LNCAP (cell line): ENCODE results near the gene SLC1A7.

Experiments used
- TF ChIP-seq, protein P1 (sequence below): fragments of 450-650 bp; IDR thresholded peaks from 2 replicates; pipeline ENCODE4 v1.5.1; 2017; ENCODE audit warnings: mild to moderate bottlenecking

SLC1A7 gene

DNA sequence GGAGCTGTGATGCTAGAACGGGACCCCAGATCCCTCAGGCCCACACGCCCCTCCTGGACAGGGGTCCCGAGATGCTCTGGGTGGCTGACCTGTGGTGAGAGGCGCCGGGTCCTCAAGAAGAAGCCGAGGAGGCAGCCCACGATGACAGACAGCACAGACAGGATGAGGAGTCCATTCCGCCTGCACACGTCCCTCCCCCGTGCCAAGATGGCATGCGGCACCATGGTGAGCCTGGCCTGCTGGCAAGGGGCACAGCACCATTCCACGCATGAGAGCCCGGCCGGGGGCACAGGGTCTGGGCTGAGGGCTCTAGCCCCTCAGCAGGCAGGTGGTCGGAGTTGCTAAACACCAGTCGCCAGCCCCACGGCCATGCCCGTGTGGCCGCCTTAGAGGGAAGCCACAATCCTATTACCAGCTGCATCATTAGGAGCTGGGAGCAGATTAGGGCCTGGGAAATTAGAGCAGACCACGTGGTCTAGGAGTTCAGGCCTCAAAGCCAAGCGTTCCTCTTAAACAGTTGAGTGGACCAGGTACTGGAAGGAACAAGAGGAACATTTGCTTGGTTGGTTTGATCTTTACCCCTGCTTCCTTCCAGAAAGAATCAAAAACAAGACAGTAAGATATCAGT is at the start of gene SLC1A7:
SLC1A7 (minus strand) TSS at position 413 of the 628 bp plus-strand sequence; CDS start at position 224, 189 bp downstream.
- TF ChIP-seq, protein P1, sequence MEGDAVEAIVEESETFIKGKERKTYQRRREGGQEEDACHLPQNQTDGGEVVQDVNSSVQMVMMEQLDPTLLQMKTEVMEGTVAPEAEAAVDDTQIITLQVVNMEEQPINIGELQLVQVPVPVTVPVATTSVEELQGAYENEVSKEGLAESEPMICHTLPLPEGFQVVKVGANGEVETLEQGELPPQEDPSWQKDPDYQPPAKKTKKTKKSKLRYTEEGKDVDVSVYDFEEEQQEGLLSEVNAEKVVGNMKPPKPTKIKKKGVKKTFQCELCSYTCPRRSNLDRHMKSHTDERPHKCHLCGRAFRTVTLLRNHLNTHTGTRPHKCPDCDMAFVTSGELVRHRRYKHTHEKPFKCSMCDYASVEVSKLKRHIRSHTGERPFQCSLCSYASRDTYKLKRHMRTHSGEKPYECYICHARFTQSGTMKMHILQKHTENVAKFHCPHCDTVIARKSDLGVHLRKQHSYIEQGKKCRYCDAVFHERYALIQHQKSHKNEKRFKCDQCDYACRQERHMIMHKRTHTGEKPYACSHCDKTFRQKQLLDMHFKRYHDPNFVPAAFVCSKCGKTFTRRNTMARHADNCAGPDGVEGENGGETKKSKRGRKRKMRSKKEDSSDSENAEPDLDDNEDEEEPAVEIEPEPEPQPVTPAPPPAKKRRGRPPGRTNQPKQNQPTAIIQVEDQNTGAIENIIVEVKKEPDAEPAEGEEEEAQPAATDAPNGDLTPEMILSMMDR: no peak

DNA sequence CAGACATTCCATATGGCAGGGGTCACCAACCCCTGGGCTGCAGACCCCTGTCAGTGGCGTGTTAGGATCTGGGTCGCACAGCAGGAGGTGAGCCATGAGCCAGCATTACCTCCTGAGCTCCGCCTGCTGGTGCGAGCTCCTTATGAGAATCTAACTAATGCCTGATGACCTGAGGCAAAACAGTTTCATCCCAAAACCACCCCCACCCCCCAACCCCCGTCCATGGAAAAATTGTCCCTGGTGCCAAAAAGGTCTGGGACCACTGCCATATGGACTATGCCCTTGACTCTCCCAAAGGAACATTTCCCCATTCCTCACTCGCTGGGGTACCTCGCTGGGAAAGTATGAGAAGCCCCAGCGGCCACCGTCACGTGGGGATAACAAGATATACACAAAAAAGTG is 47.8 kb upstream of the SLC1A7 start:
- TF ChIP-seq, protein P1: no peak

DNA sequence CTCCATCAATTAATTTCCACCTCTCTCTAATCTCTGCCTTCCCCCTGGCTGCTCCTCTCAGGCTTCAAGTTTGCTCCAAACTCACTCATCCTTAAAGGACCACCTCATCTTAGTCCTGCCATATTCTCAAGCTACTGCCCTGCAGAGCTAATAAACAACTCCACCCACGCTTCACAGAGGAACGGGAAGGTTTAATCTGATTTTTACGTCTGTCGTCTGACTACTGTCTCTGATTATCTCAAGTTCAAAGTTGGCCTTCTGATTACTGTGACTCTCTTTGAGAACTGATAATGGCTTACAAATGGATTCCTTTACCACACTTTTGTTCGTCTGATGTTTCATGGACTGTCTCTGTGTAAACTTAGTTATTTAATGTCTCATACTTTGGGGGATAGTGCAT is 46.6 kb upstream of the SLC1A7 start:
- TF ChIP-seq, protein P1: no peak

DNA sequence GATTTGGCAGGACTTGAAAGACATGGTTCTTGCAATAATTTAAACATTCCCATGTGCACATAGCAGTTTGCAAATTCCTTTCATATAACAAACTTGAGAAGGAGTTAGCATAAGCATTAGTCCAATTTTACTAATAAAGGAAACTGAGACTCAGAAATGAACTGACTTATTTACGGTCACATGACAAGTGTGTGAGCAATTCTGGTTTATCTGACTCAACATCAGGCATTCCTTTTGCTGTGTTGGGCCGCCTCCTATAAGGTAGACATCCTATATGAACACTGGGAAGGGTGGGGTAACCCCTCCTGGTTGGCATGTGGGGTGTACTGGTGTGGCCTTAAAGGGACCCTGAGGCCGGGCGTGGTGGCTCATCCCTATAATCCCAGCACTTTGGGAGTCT is 45.7 kb upstream of the SLC1A7 start:
- TF ChIP-seq, protein P1: no peak

DNA sequence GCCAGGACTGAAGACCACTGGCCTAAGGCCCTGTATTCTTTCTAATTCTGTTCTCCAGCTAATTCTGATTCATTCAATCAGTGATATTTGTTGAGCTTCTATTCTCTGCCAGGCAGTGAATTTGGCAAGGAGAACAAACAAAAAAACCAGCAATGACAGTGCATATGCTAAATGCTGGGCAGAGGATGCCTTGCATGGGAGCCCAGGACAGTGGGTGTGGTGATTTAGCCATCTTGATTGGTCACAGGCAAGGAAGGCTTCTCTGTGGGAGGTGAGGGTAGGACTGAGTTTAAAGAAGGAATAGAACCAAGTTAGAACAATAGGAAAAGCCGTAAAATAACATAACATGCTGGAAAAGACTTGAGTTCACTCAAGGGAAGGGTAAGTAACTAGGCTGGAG is 45.0 kb upstream of the SLC1A7 start:
- TF ChIP-seq, protein P1: no peak

DNA sequence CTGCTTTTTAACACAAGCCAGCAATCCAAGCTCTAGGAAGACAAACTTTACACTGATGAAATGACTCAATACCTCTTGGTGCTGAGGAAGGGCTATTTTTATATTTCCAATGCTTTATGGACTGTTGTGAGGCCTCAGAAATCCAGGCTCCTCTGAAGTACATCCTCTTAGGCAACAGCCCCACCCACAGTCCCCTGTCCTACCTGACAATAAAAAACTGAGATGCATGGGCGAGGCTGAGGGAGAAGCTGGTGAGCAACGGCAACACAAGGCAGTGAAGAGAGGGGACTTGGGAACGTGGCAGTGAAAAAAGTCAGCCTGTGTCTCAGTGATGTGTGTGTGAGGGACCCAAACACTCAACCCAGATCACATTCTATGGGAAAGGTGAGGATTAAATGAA is 44.1 kb upstream of the SLC1A7 start:
- TF ChIP-seq, protein P1: no peak

DNA sequence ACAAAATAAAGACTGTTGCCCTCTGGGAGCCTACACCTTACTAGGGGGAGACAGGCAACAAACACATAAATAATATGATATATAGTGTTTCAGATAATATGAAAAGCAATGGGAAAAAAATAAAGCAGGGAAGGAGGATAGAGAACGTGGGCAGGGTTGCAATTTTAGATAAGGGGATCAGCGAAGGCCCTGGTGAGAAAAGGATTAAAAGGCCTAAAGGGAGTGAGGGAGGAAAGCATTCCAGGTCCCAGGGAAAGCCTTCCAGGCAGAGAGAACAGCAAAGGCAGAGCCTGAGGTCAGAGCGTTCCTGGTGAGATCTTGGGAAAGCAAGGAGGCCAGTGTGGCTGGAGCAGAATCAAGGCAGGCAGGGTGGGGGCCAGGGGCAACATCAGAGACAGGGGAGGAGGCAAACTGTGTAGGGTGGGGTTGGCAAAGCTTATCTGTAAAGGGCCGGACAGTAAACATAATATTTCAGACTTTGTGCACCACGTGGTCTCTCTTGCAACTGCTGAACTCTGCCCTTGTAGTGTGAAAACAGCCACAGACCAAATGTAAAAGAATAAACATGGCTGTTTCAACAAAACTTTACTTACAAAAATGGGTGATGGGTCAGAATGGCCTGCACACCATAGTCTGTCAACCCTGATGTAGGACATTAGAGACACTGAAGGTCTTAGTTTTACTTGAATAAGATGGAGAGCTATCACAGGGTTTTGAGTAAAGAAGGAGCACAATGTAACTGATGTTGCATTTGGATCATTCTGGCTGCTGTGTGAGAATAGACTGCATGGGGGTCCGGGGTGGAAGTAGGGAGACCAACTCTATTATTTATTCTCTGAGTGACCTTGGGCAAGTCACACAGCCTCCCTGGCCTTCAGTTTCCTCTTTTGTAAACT is 40.9 kb upstream of the SLC1A7 start:
- TF ChIP-seq, protein P1: no peak
